Measurements from ENCODE around the gene UBE2E2.
"Not testable (repeated sequence)": the region's sequence is repeated elsewhere in the genome, so short reads cannot be mapped to it uniquely, and the experiment has no call there.

DNA sequence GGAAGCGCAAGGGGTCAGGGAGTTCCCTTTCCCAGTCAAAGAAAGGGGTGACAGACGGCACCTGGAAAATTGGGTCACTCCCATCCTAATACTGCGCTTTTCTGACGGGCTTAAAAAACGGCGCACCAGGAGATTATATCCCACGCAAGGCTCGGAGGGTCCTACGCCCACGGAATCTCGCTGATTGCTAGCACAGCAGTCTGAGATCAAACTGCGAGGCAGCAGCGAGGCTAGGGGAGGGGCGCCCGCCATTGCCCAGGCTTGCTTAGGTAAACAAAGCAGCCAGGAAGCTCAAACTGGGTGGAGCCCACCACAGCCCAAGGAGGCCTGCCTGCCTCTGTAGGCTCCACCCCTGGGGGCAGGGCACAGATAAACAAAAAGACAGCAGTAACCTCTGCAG is 146.3 kb downstream of the UBE2E2 start:
- TF ChIP-seq, protein P1, sequence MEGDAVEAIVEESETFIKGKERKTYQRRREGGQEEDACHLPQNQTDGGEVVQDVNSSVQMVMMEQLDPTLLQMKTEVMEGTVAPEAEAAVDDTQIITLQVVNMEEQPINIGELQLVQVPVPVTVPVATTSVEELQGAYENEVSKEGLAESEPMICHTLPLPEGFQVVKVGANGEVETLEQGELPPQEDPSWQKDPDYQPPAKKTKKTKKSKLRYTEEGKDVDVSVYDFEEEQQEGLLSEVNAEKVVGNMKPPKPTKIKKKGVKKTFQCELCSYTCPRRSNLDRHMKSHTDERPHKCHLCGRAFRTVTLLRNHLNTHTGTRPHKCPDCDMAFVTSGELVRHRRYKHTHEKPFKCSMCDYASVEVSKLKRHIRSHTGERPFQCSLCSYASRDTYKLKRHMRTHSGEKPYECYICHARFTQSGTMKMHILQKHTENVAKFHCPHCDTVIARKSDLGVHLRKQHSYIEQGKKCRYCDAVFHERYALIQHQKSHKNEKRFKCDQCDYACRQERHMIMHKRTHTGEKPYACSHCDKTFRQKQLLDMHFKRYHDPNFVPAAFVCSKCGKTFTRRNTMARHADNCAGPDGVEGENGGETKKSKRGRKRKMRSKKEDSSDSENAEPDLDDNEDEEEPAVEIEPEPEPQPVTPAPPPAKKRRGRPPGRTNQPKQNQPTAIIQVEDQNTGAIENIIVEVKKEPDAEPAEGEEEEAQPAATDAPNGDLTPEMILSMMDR (IDR thresholded peaks at IDR 0.05; ENCODE audit: low read depth, low read length) = not testable (repeated sequence)
- TF ChIP-seq POLR2A (IDR thresholded peaks at IDR 0.05; ENCODE audit: extremely low read depth, insufficient read length) = not testable (repeated sequence)
